Measurements from ENCODE around the gene ARL8A.
"Not testable (repeated sequence)": the region's sequence is repeated elsewhere in the genome, so short reads cannot be mapped to it uniquely, and the experiment has no call there.

ARL8A gene

GRCh38 chr1:202112859-202113689 lies 31.5 kb downstream of the ARL8A start:
- DNase-seq (ENCODE audit: low spot score) = no peak

- not testable (repeated sequence) for DNase-seq (ENCODE audit: low spot score)
These were observed 32.9 kb downstream of the ARL8A start for GRCh38 chr1:202111589-202111988.

GRCh38 chr1:202110977-202111376 lies 33.6 kb downstream of the ARL8A start:
- no peak for DNase-seq (ENCODE audit: low spot score)

- DNase-seq (ENCODE audit: low spot score) = no peak
These were observed 36.5 kb downstream of the ARL8A start for GRCh38 chr1:202107801-202108731.

GRCh38 chr1:202107321-202107761 lies 37.2 kb downstream of the ARL8A start:
- DNase-seq (ENCODE audit: low spot score) = no peak

- no peak for DNase-seq (ENCODE audit: low spot score)
These were observed 37.9 kb downstream of the ARL8A start for GRCh38 chr1:202106340-202107254.

- no peak for DNase-seq (ENCODE audit: low spot score)
These were observed 38.8 kb downstream of the ARL8A start for GRCh38 chr1:202105571-202106339.

- DNase-seq (ENCODE audit: low spot score) = no peak
These were observed 40.5 kb downstream of the ARL8A start for GRCh38 chr1:202104073-202104472.

GRCh38 chr1:202101184-202101583 lies 43.4 kb downstream of the ARL8A start:
- DNase-seq (ENCODE audit: low spot score) = no peak

GRCh38 chr1:202093858-202094257 lies 50.7 kb downstream of the ARL8A start:
- DNase-seq (ENCODE audit: low spot score) = no peak

- no peak for DNase-seq (ENCODE audit: low spot score)
These were observed 53.5 kb downstream of the ARL8A start for GRCh38 chr1:202090994-202091393.

GRCh38 chr1:202088206-202088605 lies 56.3 kb downstream of the ARL8A start:
- DNase-seq (ENCODE audit: low spot score) = no peak

GRCh38 chr1:202086579-202087350 lies 57.8 kb downstream of the ARL8A start:
- DNase-seq (ENCODE audit: low spot score) = no peak

GRCh38 chr1:202085682-202086373 lies 58.7 kb downstream of the ARL8A start:
- no peak for DNase-seq (ENCODE audit: low spot score)

- no peak for DNase-seq (ENCODE audit: low spot score)
These were observed 59.5 kb downstream of the ARL8A start for GRCh38 chr1:202084791-202085681.
